GM12801 (cell line): ENCODE measurements around the gene SH3BP4.

Source experiments
- CTCF ChIP-seq: IDR thresholded peaks from one replicate; pipeline ENCODE4 v1.5.1; 2011; ENCODE audit warnings: control low read depth; ENCODE audit not compliant: insufficient read length; ENCODE audit errors: extremely low read depth

SH3BP4 gene

GRCh38 chr2:234968631-234969305 lies 17.0 kb downstream of the SH3BP4 start:
- no peak for TF ChIP-seq CTCF

GRCh38 chr2:234969306-234970098 lies 17.7 kb downstream of the SH3BP4 start:
- TF ChIP-seq CTCF, result no peak

- no peak for TF ChIP-seq CTCF
Measured at GRCh38 chr2:234970099-234970440, 18.3 kb downstream of the SH3BP4 start.

- TF ChIP-seq CTCF, result no peak
Measured at GRCh38 chr2:234970477-234970882, 18.7 kb downstream of the SH3BP4 start.

GRCh38 chr2:234971496-234971895 lies 19.7 kb downstream of the SH3BP4 start:
- no peak for TF ChIP-seq CTCF

GRCh38 chr2:234973008-234973407 lies 21.2 kb downstream of the SH3BP4 start:
- no peak for TF ChIP-seq CTCF

- no peak for TF ChIP-seq CTCF
Measured at GRCh38 chr2:234974501-234975385, 22.9 kb downstream of the SH3BP4 start.
